Hepatocyte (in vitro differentiated cells): ENCODE data around the gene PCDHB16.
"Not testable (repeated sequence)": the region's sequence is repeated elsewhere in the genome, so short reads cannot be mapped to it uniquely, and the experiment has no call there.

Experiments used
- CTCF ChIP-seq: fragments of 200-600 bp; sonication (generic); IDR thresholded peaks from 2 replicates; pipeline ENCODE4 v1.5.1; 2016; ENCODE audit warnings: antibody characterized with exemption, mild to moderate bottlenecking; ENCODE audit not compliant: poor library complexity
- EZH2 ChIP-seq: fragments of 200-600 bp; sonication (generic); IDR thresholded peaks from 2 replicates; pipeline ENCODE4 v1.6.1; 2016; ENCODE audit warnings: antibody characterized with exemption, mild to moderate bottlenecking, borderline replicate concordance
- EZH2phosphoT487 ChIP-seq: fragments of 200-600 bp; sonication (generic); IDR thresholded peaks from one replicate; pipeline ENCODE4 v1.6.1; 2018; ENCODE audit warnings: antibody characterized with exemption, mild to moderate bottlenecking, low read depth, moderate library complexity; ENCODE audit not compliant: unreplicated experiment, severe bottlenecking

- TF ChIP-seq CTCF, EZH2, EZH2phosphoT487: not testable (repeated sequence)
Measured at GRCh38 chr5:141174291-141175104, 7.7 kb upstream of the PCDHB16 start.
